Nephron (organoid): ENCODE measurements around the gene MGAT3.
"Not testable (repeated sequence)": the region's sequence is repeated elsewhere in the genome, so short reads cannot be mapped to it uniquely, and the experiment has no call there.

ENCODE experiments used
- H3K27ac Mint-ChIP-seq, 3 experiments: 2 replicates each; pipeline ENCODE4 v1.8.0; 2020; ENCODE audit warnings: mixed read lengths in 3 of 3, mild to moderate bottlenecking in 2 of 3, moderate library complexity in 1 of 3
- H3K27me3 Mint-ChIP-seq: 2 replicates; pipeline ENCODE4 v1.8.0; 2021; ENCODE audit warnings: low read depth, mild to moderate bottlenecking, moderate library complexity, mixed read lengths
- H3K36me3 Mint-ChIP-seq: 2 replicates; pipeline ENCODE4 v1.8.0; 2020; ENCODE audit warnings: low read depth, mixed read lengths
- H3K4me1 Mint-ChIP-seq: 2 replicates; pipeline ENCODE4 v1.8.0; 2020; ENCODE audit warnings: mixed read lengths
- H3K4me3 Mint-ChIP-seq, 3 experiments: 2 replicates each; pipeline ENCODE4 v1.8.0; 2020; ENCODE audit warnings: mild to moderate bottlenecking in 3 of 3, mixed read lengths in 3 of 3, moderate library complexity in 2 of 3
- H3K9me3 Mint-ChIP-seq: 2 replicates; pipeline ENCODE4 v1.8.0; 2020; ENCODE audit warnings: mixed read lengths
- CTCF ChIP-seq, 3 experiments: fragments of 200-600 bp; sonication (generic); IDR thresholded peaks; one replicate each; pipeline ENCODE4 v1.5.0; 2021; ENCODE audit warnings: antibody characterized with exemption in 3 of 3; ENCODE audit not compliant: unreplicated experiment in 3 of 3

MGAT3 gene

GRCh38 chr22:39456522-39457197, at the start of gene MGAT3:
Gene MGAT3, plus strand, starts transcription at chr22:39457012. Its CDS starts 30,336 bp downstream, at chr22:39487348.
- Mint-ChIP-seq H3K9me3 (no peaks in the 10 kb centered on the region), H3K27ac (peak within 1 kb of the TSS; percentile 78 to 93 (median 84)), H3K36me3 (no peaks in the 10 kb centered on the region), H3K27me3 (peaks cover 11% of the 10 kb centered on the region), H3K4me3 (peak within 1 kb of the TSS; percentile 79 to 90 (median 87)), H3K4me1 (peaks cover 50% of the 10 kb centered on the region)
- no peak for TF ChIP-seq CTCF (IDR thresholded peaks at IDR 0.05; ENCODE audit: unreplicated experiment in 3 of 3)

GRCh38 chr22:39408173-39408572, 48.6 kb upstream of the MGAT3 start:
- H3K4me3 Mint-ChIP-seq: no peak overlapping the region
- no peaks in the 10 kb centered on the region for H3K27me3 Mint-ChIP-seq
- peaks cover 39% of the 10 kb centered on the region for H3K4me1 Mint-ChIP-seq
- no peak for TF ChIP-seq CTCF (IDR thresholded peaks at IDR 0.05; ENCODE audit: unreplicated experiment in 3 of 3)
- H3K36me3 Mint-ChIP-seq: peaks cover 6% of the 10 kb centered on the region
- no peaks in the 10 kb centered on the region for H3K9me3 Mint-ChIP-seq
- no peak overlapping the region for H3K27ac Mint-ChIP-seq

GRCh38 chr22:39408807-39409206, 48.0 kb upstream of the MGAT3 start:
- H3K4me3 Mint-ChIP-seq: no peak overlapping the region
- no peaks in the 10 kb centered on the region for H3K27me3 Mint-ChIP-seq
- peaks cover 37% of the 10 kb centered on the region for H3K4me1 Mint-ChIP-seq
- H3K9me3 Mint-ChIP-seq: no peaks in the 10 kb centered on the region
- TF ChIP-seq CTCF (IDR thresholded peaks at IDR 0.05; ENCODE audit: unreplicated experiment in 3 of 3): no peak
- peaks cover 3% of the 10 kb centered on the region for H3K36me3 Mint-ChIP-seq
- H3K27ac Mint-ChIP-seq: no peak overlapping the region

- Mint-ChIP-seq H3K4me3 (no peak overlapping the region), H3K4me1 (peaks cover 34% of the 10 kb centered on the region), H3K27ac (no peak overlapping the region), H3K36me3 (no peaks in the 10 kb centered on the region), H3K9me3 (no peaks in the 10 kb centered on the region), H3K27me3 (no peaks in the 10 kb centered on the region)
- no peak for TF ChIP-seq CTCF (IDR thresholded peaks at IDR 0.05; ENCODE audit: unreplicated experiment in 3 of 3)
Observed at GRCh38 chr22:39409516-39410029, 47.2 kb upstream of the MGAT3 start.

GRCh38 chr22:39410264-39410663, 46.5 kb upstream of the MGAT3 start:
- Mint-ChIP-seq H3K27me3 (no peaks in the 10 kb centered on the region), H3K4me1 (peaks cover 28% of the 10 kb centered on the region), H3K9me3 (no peaks in the 10 kb centered on the region), H3K4me3 (no peak overlapping the region), H3K36me3 (no peaks in the 10 kb centered on the region), H3K27ac (no peak overlapping the region)
- no peak for TF ChIP-seq CTCF (IDR thresholded peaks at IDR 0.05; ENCODE audit: unreplicated experiment in 3 of 3)

- not testable (repeated sequence) for H3K4me3 Mint-ChIP-seq, H3K9me3 Mint-ChIP-seq, H3K36me3 Mint-ChIP-seq, H3K27me3 Mint-ChIP-seq, H3K27ac Mint-ChIP-seq
- peaks cover 21% of the 10 kb centered on the region for H3K4me1 Mint-ChIP-seq
Observed at GRCh38 chr22:39411828-39412365, 44.9 kb upstream of the MGAT3 start.

- not testable (repeated sequence) for H3K27ac Mint-ChIP-seq, H3K9me3 Mint-ChIP-seq, H3K27me3 Mint-ChIP-seq, H3K36me3 Mint-ChIP-seq, H3K4me3 Mint-ChIP-seq
- peaks cover 16% of the 10 kb centered on the region for H3K4me1 Mint-ChIP-seq
Observed at GRCh38 chr22:39413204-39413603, 43.6 kb upstream of the MGAT3 start.
